Tibial nerve (tissue), 4 donors: ENCODE data around the gene CPNE7.
"Not testable (repeated sequence)": the region's sequence is repeated elsewhere in the genome, so short reads cannot be mapped to it uniquely, and the experiment has no call there.

Experiments used
- CTCF ChIP-seq, 5 experiments: fragments of 200-600 bp in 3 of 5; fragments of 450-650 bp in 2 of 5; sonication (generic) in 3 of 5; IDR thresholded peaks; one replicate each; pipeline ENCODE4 v1.5.1; 2016 to 2019; ENCODE audit warnings: antibody characterized with exemption in 5 of 5, mild to moderate bottlenecking in 3 of 5, moderate library complexity in 2 of 5
- EP300 ChIP-seq, 2 donors: sonication (generic); formaldehyde crosslinking; IDR thresholded peaks; one replicate each; pipeline ENCODE4 v1.6.1; 2017; ENCODE audit warnings: antibody characterized with exemption in 2 of 2, mild to moderate bottlenecking in 1 of 2
- POLR2A ChIP-seq, 2 donors: fragments of 450-650 bp; IDR thresholded peaks; one replicate each; pipeline ENCODE4 v1.6.1; 2017; ENCODE audit warnings: antibody characterized with exemption in 2 of 2, mild to moderate bottlenecking in 2 of 2, moderate library complexity in 2 of 2

GRCh38 chr16:89634463-89635385 lies 59.2 kb downstream of the CPNE7 start:
- TF ChIP-seq POLR2A, CTCF, EP300 (IDR thresholded peaks at IDR 0.05): not testable (repeated sequence)
